Measurements from ENCODE around the gene CEP63.

CEP63 gene

DNA sequence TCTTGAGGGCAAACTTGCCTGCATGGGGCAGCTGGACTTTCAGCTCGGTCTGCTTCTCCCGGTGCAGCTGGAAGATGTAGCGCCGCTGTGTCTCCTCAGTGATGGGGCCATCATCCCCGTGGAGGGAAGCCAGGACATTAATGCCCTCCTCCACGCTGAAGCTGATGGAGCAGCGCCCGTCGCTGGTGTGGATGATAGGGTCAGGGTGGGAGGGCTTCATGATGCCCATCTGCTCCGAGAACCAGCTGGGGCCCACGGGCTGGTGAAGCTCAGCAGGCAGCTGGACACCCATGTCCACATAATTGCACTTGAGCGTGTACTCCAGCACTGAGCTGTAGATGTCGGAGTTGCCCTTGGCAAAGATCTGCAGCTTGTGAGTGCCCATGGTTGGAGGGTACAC, 118.1 kb downstream of the CEP63 start:
- DNase-seq (ENCODE audit: low read depth): no peak
- H3K4me3 ChIP-seq (ENCODE audit: low read length): no peak overlapping the region
- TF ChIP-seq, protein P1, sequence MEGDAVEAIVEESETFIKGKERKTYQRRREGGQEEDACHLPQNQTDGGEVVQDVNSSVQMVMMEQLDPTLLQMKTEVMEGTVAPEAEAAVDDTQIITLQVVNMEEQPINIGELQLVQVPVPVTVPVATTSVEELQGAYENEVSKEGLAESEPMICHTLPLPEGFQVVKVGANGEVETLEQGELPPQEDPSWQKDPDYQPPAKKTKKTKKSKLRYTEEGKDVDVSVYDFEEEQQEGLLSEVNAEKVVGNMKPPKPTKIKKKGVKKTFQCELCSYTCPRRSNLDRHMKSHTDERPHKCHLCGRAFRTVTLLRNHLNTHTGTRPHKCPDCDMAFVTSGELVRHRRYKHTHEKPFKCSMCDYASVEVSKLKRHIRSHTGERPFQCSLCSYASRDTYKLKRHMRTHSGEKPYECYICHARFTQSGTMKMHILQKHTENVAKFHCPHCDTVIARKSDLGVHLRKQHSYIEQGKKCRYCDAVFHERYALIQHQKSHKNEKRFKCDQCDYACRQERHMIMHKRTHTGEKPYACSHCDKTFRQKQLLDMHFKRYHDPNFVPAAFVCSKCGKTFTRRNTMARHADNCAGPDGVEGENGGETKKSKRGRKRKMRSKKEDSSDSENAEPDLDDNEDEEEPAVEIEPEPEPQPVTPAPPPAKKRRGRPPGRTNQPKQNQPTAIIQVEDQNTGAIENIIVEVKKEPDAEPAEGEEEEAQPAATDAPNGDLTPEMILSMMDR (conservative IDR thresholded peaks at IDR 0.05; ENCODE audit: low read depth, low read length): no peak

DNA sequence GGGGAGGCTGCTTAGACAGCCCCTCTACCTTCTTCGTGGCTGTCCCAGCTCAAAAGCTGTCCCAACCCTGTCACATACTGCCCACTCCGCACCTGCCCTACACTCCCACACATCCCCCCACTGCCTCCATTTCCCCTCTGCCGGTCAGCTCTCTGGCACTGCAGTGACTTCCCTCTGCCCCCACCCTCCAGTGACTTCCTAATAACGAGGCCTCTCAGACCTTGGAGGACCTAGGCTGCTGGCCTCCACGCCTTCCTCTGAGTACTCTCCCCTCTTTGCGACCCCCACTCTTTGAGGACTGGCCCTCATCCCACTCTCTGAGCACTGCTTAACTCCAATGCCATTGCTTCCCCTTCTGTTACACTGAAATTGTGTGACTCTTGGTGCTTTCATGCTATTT, 119.7 kb downstream of the CEP63 start:
- no peak for DNase-seq (ENCODE audit: low read depth)
- no peak overlapping the region for H3K4me3 ChIP-seq (ENCODE audit: low read length)
- TF ChIP-seq, protein P1 (conservative IDR thresholded peaks at IDR 0.05; ENCODE audit: low read depth, low read length): no peak

DNA sequence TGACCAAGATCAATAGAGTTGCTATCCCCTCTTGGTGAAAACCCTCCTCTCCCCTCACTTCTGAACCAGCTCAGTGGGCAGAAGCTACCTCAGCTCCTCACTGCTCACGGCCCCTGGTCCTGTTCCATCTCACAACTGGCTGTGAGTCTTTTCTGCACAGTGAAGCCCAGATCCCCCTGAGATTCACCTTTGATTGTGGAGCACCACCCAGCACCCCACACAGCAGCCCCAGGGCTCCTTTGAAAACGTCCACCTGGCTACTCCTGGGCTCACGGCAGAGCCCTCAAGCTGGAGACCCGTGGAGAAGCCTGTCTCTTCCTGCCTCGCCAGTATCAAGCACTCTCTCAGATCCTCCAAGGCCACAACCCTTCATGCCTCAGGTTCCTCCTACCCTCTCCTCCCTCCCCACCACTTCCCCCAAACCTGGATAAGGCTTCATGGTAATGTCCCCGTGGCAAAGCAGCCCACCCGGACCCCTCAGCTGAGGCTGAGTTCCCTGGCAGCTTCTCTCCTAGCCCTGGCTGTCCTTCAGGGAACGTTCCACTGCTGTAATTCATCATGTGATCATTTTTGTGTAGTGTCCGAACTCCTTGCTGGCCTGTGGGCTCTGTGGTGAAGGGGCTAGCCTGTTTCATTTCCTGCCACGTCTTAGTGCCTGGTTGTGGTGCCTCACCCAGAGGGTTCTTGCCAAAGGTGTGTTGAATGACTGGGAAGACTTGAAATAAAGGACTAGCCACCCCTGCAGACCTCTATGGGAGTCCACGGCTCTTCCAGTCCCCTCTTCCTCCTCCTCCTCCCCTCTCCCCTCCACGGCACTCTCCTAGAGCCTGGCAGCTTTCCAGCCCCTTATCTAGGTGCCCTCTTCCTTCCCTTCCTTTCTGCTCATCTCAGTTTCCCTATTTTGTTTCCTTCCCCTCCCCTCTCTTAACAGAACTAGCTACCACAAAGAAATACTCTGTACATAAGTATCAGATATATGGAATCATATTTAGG, 120.5 kb downstream of the CEP63 start:
- no peak overlapping the region for H3K4me3 ChIP-seq (ENCODE audit: low read length)
- no peak for DNase-seq (ENCODE audit: low read depth)
- TF ChIP-seq, protein P1 (conservative IDR thresholded peaks at IDR 0.05; ENCODE audit: low read depth, low read length): no peak

DNA sequence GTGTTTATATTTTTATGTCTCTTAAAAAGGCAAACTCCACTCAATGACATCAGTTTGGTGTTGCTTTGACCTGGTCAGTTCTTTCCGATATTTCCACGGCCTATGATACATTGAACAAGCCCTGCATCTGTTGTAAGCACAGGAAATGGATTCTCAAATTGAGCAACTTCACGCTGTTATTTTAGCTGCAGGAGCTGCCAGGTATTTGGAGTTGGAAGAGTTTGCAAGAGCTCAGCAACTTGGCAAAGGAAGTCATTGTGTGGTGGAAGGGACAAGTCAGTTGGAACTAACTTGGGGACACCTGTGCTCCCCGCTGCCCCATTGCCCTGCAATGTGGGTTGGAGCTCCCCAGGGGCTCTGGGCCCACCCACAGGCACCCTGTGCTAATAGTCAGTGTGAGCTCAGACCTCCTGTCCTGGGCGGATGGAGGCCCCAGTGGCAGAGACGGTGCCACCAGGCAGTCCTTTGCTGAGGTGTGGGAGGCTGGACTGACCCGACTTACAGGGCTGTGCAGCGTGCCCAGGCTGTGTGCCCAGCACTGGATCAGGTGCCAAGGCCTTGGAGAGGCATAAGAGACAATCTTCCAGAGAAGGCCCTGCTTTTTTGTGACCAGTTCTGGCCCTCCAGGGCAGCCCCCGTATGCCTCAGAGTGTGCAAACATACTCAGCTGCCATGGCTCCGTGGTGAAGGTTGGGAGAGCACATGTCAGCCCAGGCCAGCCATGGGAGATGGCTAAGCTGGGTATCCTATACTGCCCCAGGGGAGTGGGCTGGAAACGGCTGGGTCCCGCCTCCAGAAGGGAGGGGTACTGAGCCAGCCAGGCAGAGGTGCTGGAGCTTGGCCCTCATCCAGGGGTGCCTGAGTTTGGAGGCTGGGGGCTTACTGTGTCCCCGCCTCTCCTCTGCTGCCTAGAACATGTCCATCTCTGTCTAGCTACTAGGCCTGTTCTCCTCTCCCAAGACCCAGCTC, 121.5 kb downstream of the CEP63 start:
- TF ChIP-seq, protein P1 (conservative IDR thresholded peaks at IDR 0.05; ENCODE audit: low read depth, low read length): no peak
- DNase-seq (ENCODE audit: low read depth): no peak
- no peak overlapping the region for H3K4me3 ChIP-seq (ENCODE audit: low read length)

DNA sequence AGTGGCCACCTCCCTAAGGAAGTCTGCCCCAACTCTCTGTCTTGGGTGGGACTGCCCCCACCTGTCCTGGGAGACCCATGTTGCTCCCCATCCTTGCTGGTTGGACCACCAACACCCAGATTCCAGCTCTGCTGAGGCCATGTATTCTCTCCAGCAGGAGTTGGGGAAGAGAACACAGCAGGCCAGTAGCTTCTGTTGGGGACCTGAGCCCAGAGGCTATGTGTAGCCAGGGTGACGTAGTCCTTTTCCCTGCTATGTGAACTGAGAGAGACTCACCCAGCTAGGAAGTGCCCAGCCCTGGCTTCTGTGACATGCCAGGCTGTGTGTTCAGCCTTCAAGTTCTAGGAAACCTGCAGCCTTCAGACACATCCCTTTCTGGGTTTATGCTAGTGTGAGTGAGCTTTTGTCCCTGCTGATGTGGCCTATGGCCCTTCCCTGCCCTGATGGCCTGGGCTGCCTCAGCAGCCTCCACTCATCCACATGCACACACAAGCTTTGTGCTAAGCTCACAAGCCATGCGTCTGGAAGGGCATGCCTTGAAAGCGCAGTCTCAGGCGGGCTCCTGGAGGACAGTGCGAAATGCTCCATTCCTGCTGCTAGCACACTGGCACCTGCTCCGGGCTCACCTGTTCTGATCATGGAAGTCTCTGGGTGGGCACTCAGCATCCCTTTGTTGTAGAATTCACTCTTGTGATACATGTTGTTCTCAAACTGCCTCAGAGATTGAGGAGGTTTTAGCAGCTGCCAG, 122.3 kb downstream of the CEP63 start:
- TF ChIP-seq, protein P1 (conservative IDR thresholded peaks at IDR 0.05; ENCODE audit: low read depth, low read length): no peak
- no peak overlapping the region for H3K4me3 ChIP-seq (ENCODE audit: low read length)

DNA sequence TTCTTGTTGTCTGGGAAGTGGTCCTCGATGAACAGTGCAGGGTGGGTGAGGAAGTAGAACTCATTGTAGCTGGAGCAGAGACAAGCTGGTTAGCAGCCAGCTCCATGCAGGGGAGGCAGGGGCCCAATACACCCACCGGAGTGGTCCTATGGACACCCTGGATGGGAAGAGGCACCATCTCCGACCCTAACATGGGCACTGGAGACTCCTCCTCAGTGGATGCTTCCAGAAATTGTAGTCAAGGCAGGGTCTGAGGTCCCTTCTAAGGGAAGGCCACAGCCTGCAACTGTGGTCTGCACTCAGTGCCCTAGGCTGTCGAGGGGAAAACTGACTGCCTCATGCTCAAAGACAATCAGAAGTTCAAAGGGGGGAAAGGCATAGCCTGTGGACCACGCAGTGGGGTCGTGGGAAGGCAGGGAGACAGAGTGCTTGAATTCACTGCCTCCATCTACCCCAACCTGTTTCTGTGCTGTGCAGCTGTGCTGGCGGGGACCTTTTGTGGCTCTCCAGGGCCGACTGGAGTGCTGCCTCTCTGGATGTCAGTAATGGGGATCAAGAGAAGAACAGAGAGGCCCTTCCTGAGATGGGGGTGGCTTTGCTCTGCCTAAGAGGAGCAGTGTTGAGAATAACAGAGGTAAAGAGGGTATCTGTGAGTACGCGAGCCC, 123.0 kb downstream of the CEP63 start:
- no peak overlapping the region for H3K4me3 ChIP-seq (ENCODE audit: low read length)
- TF ChIP-seq, protein P1 (conservative IDR thresholded peaks at IDR 0.05; ENCODE audit: low read depth, low read length): no peak
- no peak for DNase-seq (ENCODE audit: low read depth)

More for the DNA sequence above, 122.3 kb downstream of the CEP63 start:
- DNase-seq (ENCODE audit: low read depth): no peak

Measured in retinal pigment epithelial cell (primary cell).